ENCODE results near the gene DCAF8.

GRCh38 chr1:160186246-160186645 lies 76.1 kb downstream of the DCAF8 start:
- TF ChIP-seq CTCF (IDR thresholded peaks at IDR 0.05; ENCODE audit: insufficient read depth, low read length) (no peak), POLR2AphosphoS5 (IDR thresholded peaks at IDR 0.05; ENCODE audit: low read depth) (no peak), REST (IDR thresholded peaks at IDR 0.05; ENCODE audit: insufficient replicate concordance, low read depth) (no peak), GABPA (IDR thresholded peaks at IDR 0.05; ENCODE audit: low read depth) (no peak), SPI1 (IDR thresholded peaks at IDR 0.05; ENCODE audit: borderline replicate concordance, low read depth) (no peak)

Data from HL-60 (cell line).